Stimulated activated memory B cell treated with anti-CD40 and anti-IgM and Interleukin-4, amounts not matched to agents 10 μg/mL and 1 μg/mL and 100 μg/mL, for 72 hours (primary cell): ENCODE measurements around the gene GALNT1.

Source experiments
- ATAC-seq: fragments of 150-1000 bp; cut with Tn5 transposase; 2 replicates; pipeline ENCODE4 v1.10.0; 2021
- H3K27ac Mint-ChIP-seq: one replicate; pipeline ENCODE4 v1.8.0; 2022; ENCODE audit warnings: mild to moderate bottlenecking, mixed read lengths
- H3K27me3 Mint-ChIP-seq: one replicate; pipeline ENCODE4 v1.8.0; 2022; ENCODE audit warnings: mixed read lengths
- H3K36me3 Mint-ChIP-seq: one replicate; pipeline ENCODE4 v1.8.0; 2022; ENCODE audit warnings: mixed read lengths
- H3K4me1 Mint-ChIP-seq: one replicate; pipeline ENCODE4 v1.8.0; 2022; ENCODE audit warnings: mixed read lengths
- H3K4me3 Mint-ChIP-seq: one replicate; pipeline ENCODE4 v1.8.0; 2022; ENCODE audit warnings: mild to moderate bottlenecking, moderate library complexity, mixed read lengths
- H3K9me3 Mint-ChIP-seq: one replicate; pipeline ENCODE4 v1.8.0; 2022; ENCODE audit warnings: mixed read lengths

The GALNT1 gene

GRCh38 chr18:35602193-35602820 is 20.8 kb downstream of the GALNT1 start:
- Mint-ChIP-seq H3K9me3 (peaks cover 33% of the 10 kb centered on the region), H3K36me3 (peaks cover 69% of the 10 kb centered on the region), H3K4me3 (no peak overlapping the region)

GRCh38 chr18:35603008-35603407 is 21.5 kb downstream of the GALNT1 start:
- ATAC-seq, result no peak
- no peaks in the 10 kb centered on the region for H3K27me3 Mint-ChIP-seq
- no peak overlapping the region for H3K27ac Mint-ChIP-seq
- H3K4me1 Mint-ChIP-seq, result peaks cover 68% of the 10 kb centered on the region
- H3K9me3 Mint-ChIP-seq, result peaks cover 33% of the 10 kb centered on the region
- H3K4me3 Mint-ChIP-seq, result no peak overlapping the region
- peaks cover 69% of the 10 kb centered on the region for H3K36me3 Mint-ChIP-seq

More at GRCh38 chr18:35602193-35602820, 20.8 kb downstream of the GALNT1 start:
- no peak overlapping the region for H3K27ac Mint-ChIP-seq
- no peaks in the 10 kb centered on the region for H3K27me3 Mint-ChIP-seq
- H3K4me1 Mint-ChIP-seq, result peaks cover 65% of the 10 kb centered on the region
- no peak for ATAC-seq

GRCh38 chr18:35603528-35603927 is 22.0 kb downstream of the GALNT1 start:
- peaks cover 33% of the 10 kb centered on the region for H3K9me3 Mint-ChIP-seq

GRCh38 chr18:35604369-35604768 is 22.8 kb downstream of the GALNT1 start:
- H3K36me3 Mint-ChIP-seq, result peaks cover 55% of the 10 kb centered on the region

More at GRCh38 chr18:35603528-35603927, 22.0 kb downstream of the GALNT1 start:
- Mint-ChIP-seq H3K27ac (no peak overlapping the region), H3K27me3 (no peaks in the 10 kb centered on the region), H3K4me3 (no peak overlapping the region), H3K4me1 (peaks cover 72% of the 10 kb centered on the region), H3K36me3 (peaks cover 64% of the 10 kb centered on the region)
- no peak for ATAC-seq

GRCh38 chr18:35605686-35606417 is 24.3 kb downstream of the GALNT1 start:
- Mint-ChIP-seq H3K27me3 (no peaks in the 10 kb centered on the region), H3K4me1 (peaks cover 62% of the 10 kb centered on the region), H3K4me3 (no peak overlapping the region), H3K27ac (no peak overlapping the region), H3K36me3 (peaks cover 40% of the 10 kb centered on the region), H3K9me3 (peaks cover 20% of the 10 kb centered on the region)
- no peak for ATAC-seq

More at GRCh38 chr18:35604369-35604768, 22.8 kb downstream of the GALNT1 start:
- Mint-ChIP-seq H3K27me3 (no peaks in the 10 kb centered on the region), H3K27ac (no peak overlapping the region), H3K9me3 (peaks cover 33% of the 10 kb centered on the region), H3K4me1 (peaks cover 75% of the 10 kb centered on the region), H3K4me3 (no peak overlapping the region)
- no peak for ATAC-seq

GRCh38 chr18:35609236-35609635 is 27.7 kb downstream of the GALNT1 start:
- H3K4me1 Mint-ChIP-seq, result peaks cover 50% of the 10 kb centered on the region

GRCh38 chr18:35610089-35610488 is 28.5 kb downstream of the GALNT1 start:
- peaks cover 5% of the 10 kb centered on the region for H3K36me3 Mint-ChIP-seq
- no peak overlapping the region for H3K4me3 Mint-ChIP-seq
- H3K27me3 Mint-ChIP-seq, result no peaks in the 10 kb centered on the region
- H3K4me1 Mint-ChIP-seq, result peaks cover 43% of the 10 kb centered on the region
- no peak overlapping the region for H3K27ac Mint-ChIP-seq
- no peaks in the 10 kb centered on the region for H3K9me3 Mint-ChIP-seq
- ATAC-seq, result no peak

More at GRCh38 chr18:35609236-35609635, 27.7 kb downstream of the GALNT1 start:
- Mint-ChIP-seq H3K27ac (no peak overlapping the region), H3K4me3 (no peak overlapping the region), H3K36me3 (peaks cover 6% of the 10 kb centered on the region), H3K9me3 (no peaks in the 10 kb centered on the region), H3K27me3 (no peaks in the 10 kb centered on the region)
- no peak for ATAC-seq

GRCh38 chr18:35610724-35611123 is 29.2 kb downstream of the GALNT1 start:
- no peaks in the 10 kb centered on the region for H3K9me3 Mint-ChIP-seq
- no peak overlapping the region for H3K27ac Mint-ChIP-seq
- H3K27me3 Mint-ChIP-seq, result no peaks in the 10 kb centered on the region
- ATAC-seq, result no peak
- no peak overlapping the region for H3K4me3 Mint-ChIP-seq
- H3K36me3 Mint-ChIP-seq, result peaks cover 5% of the 10 kb centered on the region
- H3K4me1 Mint-ChIP-seq, result peaks cover 42% of the 10 kb centered on the region

- Mint-ChIP-seq H3K4me3 (no peak overlapping the region), H3K27ac (no peak overlapping the region), H3K36me3 (peaks cover 3% of the 10 kb centered on the region), H3K4me1 (peaks cover 35% of the 10 kb centered on the region), H3K27me3 (no peaks in the 10 kb centered on the region), H3K9me3 (no peaks in the 10 kb centered on the region)
- ATAC-seq, result no peak
These were observed 30.0 kb downstream of the GALNT1 start for GRCh38 chr18:35611518-35611917.

GRCh38 chr18:35616074-35616473 is 34.5 kb downstream of the GALNT1 start:
- H3K36me3 Mint-ChIP-seq, result peaks cover 9% of the 10 kb centered on the region
- no peak overlapping the region for H3K4me3 Mint-ChIP-seq
- H3K4me1 Mint-ChIP-seq, result peaks cover 13% of the 10 kb centered on the region
- peak overlapping the region; percentile 37 for H3K27ac Mint-ChIP-seq
- no peak for ATAC-seq
- H3K9me3 Mint-ChIP-seq, result no peaks in the 10 kb centered on the region
- H3K27me3 Mint-ChIP-seq, result no peaks in the 10 kb centered on the region

GRCh38 chr18:35616664-35617423 is 35.3 kb downstream of the GALNT1 start:
- Mint-ChIP-seq H3K9me3 (no peaks in the 10 kb centered on the region), H3K27me3 (no peaks in the 10 kb centered on the region), H3K4me1 (peaks cover 13% of the 10 kb centered on the region), H3K36me3 (peaks cover 9% of the 10 kb centered on the region), H3K4me3 (no peak overlapping the region), H3K27ac (no peak overlapping the region)
- peak; percentile 100 for ATAC-seq

GRCh38 chr18:35617865-35618264 is 36.3 kb downstream of the GALNT1 start:
- Mint-ChIP-seq H3K4me3 (no peak overlapping the region), H3K27me3 (no peaks in the 10 kb centered on the region), H3K36me3 (peaks cover 9% of the 10 kb centered on the region), H3K27ac (no peak overlapping the region), H3K9me3 (no peaks in the 10 kb centered on the region), H3K4me1 (peaks cover 18% of the 10 kb centered on the region)
- ATAC-seq, result no peak

GRCh38 chr18:35618289-35618688 is 36.7 kb downstream of the GALNT1 start:
- Mint-ChIP-seq H3K4me3 (no peak overlapping the region), H3K4me1 (peaks cover 18% of the 10 kb centered on the region), H3K36me3 (peaks cover 9% of the 10 kb centered on the region), H3K9me3 (no peaks in the 10 kb centered on the region), H3K27ac (no peak overlapping the region), H3K27me3 (no peaks in the 10 kb centered on the region)
- ATAC-seq, result no peak

GRCh38 chr18:35618696-35619095 is 37.2 kb downstream of the GALNT1 start:
- peaks cover 9% of the 10 kb centered on the region for H3K36me3 Mint-ChIP-seq
- H3K4me1 Mint-ChIP-seq, result peaks cover 22% of the 10 kb centered on the region
- no peaks in the 10 kb centered on the region for H3K27me3 Mint-ChIP-seq
- no peak for ATAC-seq
- H3K4me3 Mint-ChIP-seq, result no peak overlapping the region
- no peak overlapping the region for H3K27ac Mint-ChIP-seq
- no peaks in the 10 kb centered on the region for H3K9me3 Mint-ChIP-seq

GRCh38 chr18:35619464-35619863 is 37.9 kb downstream of the GALNT1 start:
- ATAC-seq, result no peak
- Mint-ChIP-seq H3K27me3 (no peaks in the 10 kb centered on the region), H3K4me1 (peaks cover 29% of the 10 kb centered on the region), H3K9me3 (no peaks in the 10 kb centered on the region), H3K27ac (no peak overlapping the region), H3K4me3 (no peak overlapping the region), H3K36me3 (peaks cover 9% of the 10 kb centered on the region)
